Peyer's patch (tissue), 4 donors: Measurements from ENCODE around the gene RPRD2.

Experiments
- POLR2A ChIP-seq, 2 donors: fragments of 450-650 bp; IDR thresholded peaks; one replicate each; pipeline ENCODE4 v1.5.1; 2017; ENCODE audit warnings: antibody characterized with exemption in 2 of 2, mild to moderate bottlenecking in 2 of 2, moderate library complexity in 2 of 2
- TF ChIP-seq, protein P1 (sequence below), 6 experiments: fragments of 450-650 bp in 4 of 6; fragments of 200-600 bp in 2 of 6; sonication (generic) in 1 of 6; IDR thresholded peaks; one replicate each; pipeline ENCODE4 v1.5.1; 2017 to 2019; ENCODE audit warnings: antibody characterized with exemption in 6 of 6, mild to moderate bottlenecking in 3 of 6, moderate library complexity in 1 of 6

DNA sequence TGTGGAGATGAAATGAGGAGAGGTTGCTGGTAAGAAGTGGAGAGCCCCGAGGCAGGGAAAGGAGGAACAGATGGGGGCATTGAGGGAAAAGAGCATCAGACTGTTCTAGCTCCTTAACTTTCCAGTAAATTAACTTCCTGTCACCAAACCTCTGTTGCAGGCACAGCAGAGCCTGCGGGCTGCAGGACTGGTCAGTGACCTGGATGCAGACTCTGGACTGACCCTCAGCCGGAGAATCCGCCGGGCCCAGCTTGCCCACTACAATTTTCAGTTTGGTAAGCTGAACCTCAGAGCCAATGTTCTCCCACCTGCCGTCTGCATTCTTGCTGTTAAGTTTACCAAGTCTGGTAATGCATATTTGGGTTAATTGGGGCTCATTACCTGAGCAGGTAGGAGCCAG lies 141.5 kb downstream of the RPRD2 start:
- TF ChIP-seq, protein P1, sequence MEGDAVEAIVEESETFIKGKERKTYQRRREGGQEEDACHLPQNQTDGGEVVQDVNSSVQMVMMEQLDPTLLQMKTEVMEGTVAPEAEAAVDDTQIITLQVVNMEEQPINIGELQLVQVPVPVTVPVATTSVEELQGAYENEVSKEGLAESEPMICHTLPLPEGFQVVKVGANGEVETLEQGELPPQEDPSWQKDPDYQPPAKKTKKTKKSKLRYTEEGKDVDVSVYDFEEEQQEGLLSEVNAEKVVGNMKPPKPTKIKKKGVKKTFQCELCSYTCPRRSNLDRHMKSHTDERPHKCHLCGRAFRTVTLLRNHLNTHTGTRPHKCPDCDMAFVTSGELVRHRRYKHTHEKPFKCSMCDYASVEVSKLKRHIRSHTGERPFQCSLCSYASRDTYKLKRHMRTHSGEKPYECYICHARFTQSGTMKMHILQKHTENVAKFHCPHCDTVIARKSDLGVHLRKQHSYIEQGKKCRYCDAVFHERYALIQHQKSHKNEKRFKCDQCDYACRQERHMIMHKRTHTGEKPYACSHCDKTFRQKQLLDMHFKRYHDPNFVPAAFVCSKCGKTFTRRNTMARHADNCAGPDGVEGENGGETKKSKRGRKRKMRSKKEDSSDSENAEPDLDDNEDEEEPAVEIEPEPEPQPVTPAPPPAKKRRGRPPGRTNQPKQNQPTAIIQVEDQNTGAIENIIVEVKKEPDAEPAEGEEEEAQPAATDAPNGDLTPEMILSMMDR (IDR thresholded peaks at IDR 0.05), result no peak
- no peak for TF ChIP-seq POLR2A (IDR thresholded peaks at IDR 0.05)
